Natural killer cell (primary cell): ENCODE measurements around the gene C15orf62. TPM values are rescaled to one million over a fixed set of nuclear protein-coding genes. Genes with fewer than 3 reads are reported as not detected.

Experiments
- ATAC-seq, 3 donors: fragments of 150-1000 bp in 2 of 3; fragments of 200-7000 bp in 1 of 3; cut with Tn5 transposase; 1 replicate in 1 of 3; 2 replicates in 2 of 3; pipeline ENCODE4 v1.10.0; 2021; ENCODE audit warnings: mild to moderate bottlenecking in 2 of 3, moderate library complexity in 2 of 3
- DNase-seq, 2 donors: peaks; one replicate each; pipeline versions ENCODE4 v3.0.0 to v3.0.0-alpha.2; 2013 to 2021; ENCODE audit warnings: mixed read lengths in 1 of 2
- H3K27ac ChIP-seq: one replicate; pipeline ENCODE4 v1.5.1; 2013; ENCODE audit warnings: mild to moderate bottlenecking, low read length
- H3K27me3 ChIP-seq: one replicate; pipeline ENCODE4 v1.6.1; 2013; ENCODE audit warnings: low read length; ENCODE audit not compliant: control insufficient read depth, insufficient read depth
- H3K36me3 ChIP-seq: one replicate; pipeline ENCODE4 v1.6.1; 2013; ENCODE audit warnings: low read length; ENCODE audit not compliant: control insufficient read depth, insufficient read depth
- H3K4me1 ChIP-seq: one replicate; pipeline ENCODE4 v1.6.1; 2013; ENCODE audit warnings: low read length; ENCODE audit not compliant: control insufficient read depth, insufficient read depth
- H3K4me3 ChIP-seq: one replicate; pipeline ENCODE4 v1.5.1; 2013; ENCODE audit warnings: low read length
- H3K9me3 ChIP-seq: one replicate; pipeline ENCODE4 v1.6.1; 2013; ENCODE audit warnings: low read length; ENCODE audit not compliant: control insufficient read depth, insufficient read depth
- H3K27ac Mint-ChIP-seq, 2 donors: one replicate each; pipeline ENCODE4 v1.8.0; 2022; ENCODE audit warnings: mild to moderate bottlenecking in 2 of 2, mixed read lengths in 2 of 2, moderate library complexity in 1 of 2
- H3K27me3 Mint-ChIP-seq, 2 donors: one replicate each; pipeline ENCODE4 v1.8.0; 2022; ENCODE audit warnings: low read depth in 2 of 2, mixed read lengths in 2 of 2
- H3K36me3 Mint-ChIP-seq: one replicate; pipeline ENCODE4 v1.8.0; 2022; ENCODE audit warnings: mixed read lengths
- H3K4me1 Mint-ChIP-seq, 2 donors: one replicate each; pipeline ENCODE4 v1.8.0; 2022; ENCODE audit warnings: mixed read lengths in 2 of 2
- H3K4me3 Mint-ChIP-seq: one replicate; pipeline ENCODE4 v1.8.0; 2022; ENCODE audit warnings: mild to moderate bottlenecking, moderate library complexity, mixed read lengths
- H3K9me3 Mint-ChIP-seq, 2 donors: one replicate each; pipeline ENCODE4 v1.8.0; 2022; ENCODE audit warnings: mixed read lengths in 2 of 2
- WGBS: methylation state at CpG from one replicate; pipeline ENCODE4 v1.1.7; 2013; ENCODE audit warnings: missing lambda C conversion rate; ENCODE audit not compliant: insufficient coverage; 5-methylcytosine and 5-hydroxymethylcytosine counted together
- intact Hi-C: fragments of 100-400 bp; cut with micrococcal nuclease; formaldehyde crosslinking; loops from one replicate; pipeline ENCODE4 v1.14.2; 2022
- total RNA-seq, 4 donors: library from RNA; stranded (reverse); fragments of 120-200 nt in 1 of 4; gene quantifications; one replicate each; pipeline versions ENCODE4 v1.2.3 to v1.2.4, GENCODE V29; 2013 to 2022
- TF ChIP-seq, protein P1 (sequence below): fragments of 200-600 bp; IDR thresholded peaks from one replicate; pipeline ENCODE4 v1.8.0; 2022; ENCODE audit warnings: antibody characterized with exemption

C15orf62 gene
- total RNA-seq, 3 donors from 2014 or later (not counting 1 experiment from before 2014, with no cell fraction given), result 0.64 to 1.4 (median 0.80) TPM

DNA sequence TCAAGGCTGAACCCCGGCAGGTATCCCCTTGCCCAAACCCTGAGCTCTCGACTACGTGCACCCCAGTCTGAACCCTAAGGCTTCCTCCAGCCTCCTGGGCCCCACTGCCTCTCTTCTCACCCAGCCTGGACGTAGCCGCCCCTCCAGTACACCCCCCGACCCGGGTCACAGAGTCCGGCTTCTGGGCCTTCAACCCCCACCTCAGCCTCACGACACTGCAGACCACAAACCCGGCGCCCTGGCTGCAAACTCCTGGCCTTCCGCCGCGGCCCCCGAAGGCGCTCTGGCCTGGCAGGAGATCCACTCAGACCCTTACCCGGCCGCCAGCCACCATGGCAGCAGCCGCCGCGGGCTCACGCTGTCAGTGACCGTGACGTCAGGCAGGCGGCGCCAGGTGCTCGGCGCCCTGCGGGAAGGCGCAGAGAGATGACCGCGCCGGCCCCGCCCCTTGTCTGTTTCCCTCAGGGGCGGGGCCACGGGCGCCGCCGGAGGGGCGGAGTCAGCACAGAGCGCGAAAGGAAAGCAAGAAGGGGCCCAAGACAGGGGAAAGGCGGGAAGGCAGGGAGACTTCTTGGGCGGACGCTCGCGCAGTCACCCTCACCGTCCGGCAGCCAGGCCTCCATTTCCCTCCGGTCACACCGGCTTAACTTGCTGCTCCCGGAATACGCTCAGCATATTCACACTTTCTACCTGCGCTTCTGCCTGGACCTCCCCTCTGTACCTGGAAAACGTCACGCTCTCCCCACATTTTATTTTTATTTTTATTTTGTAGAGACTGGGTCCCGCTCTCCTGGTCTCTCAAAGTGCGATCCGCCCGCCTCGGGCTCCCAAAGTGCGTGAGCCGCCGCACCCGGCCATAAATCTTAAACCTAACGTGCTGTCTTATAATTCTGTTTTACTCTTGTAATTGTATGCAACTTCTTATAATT lies 14.6 kb upstream of the C15orf62 start, which contains the start of gene RMDN3:
Gene RMDN3, minus strand, starts transcription at position 372 of the 929 bp plus-strand sequence. CDS start 471 bp downstream, outside the sequence.
- no peaks in the 10 kb centered on the region for H3K36me3 Mint-ChIP-seq

DNA sequence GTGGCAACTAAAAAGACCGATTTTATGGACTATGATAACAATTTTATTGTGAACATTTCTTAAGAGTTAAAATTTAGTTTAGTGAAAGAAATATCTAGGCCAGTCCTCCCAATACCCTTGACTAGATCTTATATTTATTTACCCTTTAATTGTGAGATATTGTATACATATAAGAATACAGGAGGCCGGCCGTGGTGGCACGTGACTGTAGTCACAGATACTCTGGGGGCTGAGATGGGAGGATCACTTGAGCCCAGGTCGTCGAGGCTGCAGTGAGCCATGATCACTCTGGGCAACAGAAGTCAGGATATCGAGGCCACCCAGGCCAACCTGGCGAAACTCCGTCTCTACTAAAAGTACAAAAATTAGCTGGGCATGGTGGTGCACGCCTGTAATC lies 14.0 kb upstream of the C15orf62 start:
- H3K27me3 ChIP-seq, result no peaks in the 10 kb centered on the region
- peaks cover 39 to 46% of the 10 kb centered on the region in 2 donors for H3K4me1 Mint-ChIP-seq
- peak overlapping the region; percentile 90 for H3K27ac ChIP-seq
- DNase-seq (no peak), ATAC-seq (no peak)
- no peaks in the 10 kb centered on the region for H3K9me3 ChIP-seq
- TF ChIP-seq, protein P1, sequence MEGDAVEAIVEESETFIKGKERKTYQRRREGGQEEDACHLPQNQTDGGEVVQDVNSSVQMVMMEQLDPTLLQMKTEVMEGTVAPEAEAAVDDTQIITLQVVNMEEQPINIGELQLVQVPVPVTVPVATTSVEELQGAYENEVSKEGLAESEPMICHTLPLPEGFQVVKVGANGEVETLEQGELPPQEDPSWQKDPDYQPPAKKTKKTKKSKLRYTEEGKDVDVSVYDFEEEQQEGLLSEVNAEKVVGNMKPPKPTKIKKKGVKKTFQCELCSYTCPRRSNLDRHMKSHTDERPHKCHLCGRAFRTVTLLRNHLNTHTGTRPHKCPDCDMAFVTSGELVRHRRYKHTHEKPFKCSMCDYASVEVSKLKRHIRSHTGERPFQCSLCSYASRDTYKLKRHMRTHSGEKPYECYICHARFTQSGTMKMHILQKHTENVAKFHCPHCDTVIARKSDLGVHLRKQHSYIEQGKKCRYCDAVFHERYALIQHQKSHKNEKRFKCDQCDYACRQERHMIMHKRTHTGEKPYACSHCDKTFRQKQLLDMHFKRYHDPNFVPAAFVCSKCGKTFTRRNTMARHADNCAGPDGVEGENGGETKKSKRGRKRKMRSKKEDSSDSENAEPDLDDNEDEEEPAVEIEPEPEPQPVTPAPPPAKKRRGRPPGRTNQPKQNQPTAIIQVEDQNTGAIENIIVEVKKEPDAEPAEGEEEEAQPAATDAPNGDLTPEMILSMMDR, result no peak
- H3K4me1 ChIP-seq, result peaks cover 40% of the 10 kb centered on the region
- WGBS, result 83% methylated on average over 9 of the region's 10 CpGs
- peak overlapping the region; percentile 97 for H3K4me3 ChIP-seq
- H3K9me3 Mint-ChIP-seq, result no peaks in the 10 kb centered on the region
- no peaks in the 10 kb centered on the region for H3K36me3 Mint-ChIP-seq
- peak overlapping the region; percentile 98 for H3K27ac Mint-ChIP-seq
- H3K27me3 Mint-ChIP-seq, result no peaks in the 10 kb centered on the region
- H3K4me3 Mint-ChIP-seq, result peak overlapping the region; percentile 99
- intact Hi-C loops, result loop anchor here (1.0 to 2.0 kb wide), 5 partner anchors 7 to 187 kb away; partner anchors contain the start of genes DNAJC17, RPUSD2 and ZFYVE19
- peaks cover 14% of the 10 kb centered on the region for H3K36me3 ChIP-seq

More for the DNA sequence above, 14.6 kb upstream of the C15orf62 start, which contains the start of gene RMDN3:
- Histone ChIP-seq H3K4me1 (peaks cover 43% of the 10 kb centered on the region), H3K27ac (peak within 1 kb of the TSS; percentile 90), H3K27me3 (no peaks in the 10 kb centered on the region), H3K4me3 (peak within 1 kb of the TSS; percentile 97), H3K36me3 (peaks cover 19% of the 10 kb centered on the region), H3K9me3 (no peaks in the 10 kb centered on the region)
- peak; percentile 88 to 96 (median 90) for ATAC-seq
- intact Hi-C loops, result loop anchor here (1.0 to 2.0 kb wide), 6 partner anchors 8 to 186 kb away; partner anchors contain the start of genes DNAJC17, RPUSD2 and ZFYVE19
- TF ChIP-seq, protein P1, result no peak
- WGBS, result under 1% methylated on average over 63 of the region's 66 CpGs
- peaks cover 39 to 46% of the 10 kb centered on the region in 2 donors for H3K4me1 Mint-ChIP-seq
- peak; percentile 95 to 97 for DNase-seq
- peak within 1 kb of the TSS; percentile 99 for H3K4me3 Mint-ChIP-seq
- peak within 1 kb of the TSS; percentile 98 for H3K27ac Mint-ChIP-seq
- H3K9me3 Mint-ChIP-seq, result no peaks in the 10 kb centered on the region
- no peaks in the 10 kb centered on the region for H3K27me3 Mint-ChIP-seq

DNA sequence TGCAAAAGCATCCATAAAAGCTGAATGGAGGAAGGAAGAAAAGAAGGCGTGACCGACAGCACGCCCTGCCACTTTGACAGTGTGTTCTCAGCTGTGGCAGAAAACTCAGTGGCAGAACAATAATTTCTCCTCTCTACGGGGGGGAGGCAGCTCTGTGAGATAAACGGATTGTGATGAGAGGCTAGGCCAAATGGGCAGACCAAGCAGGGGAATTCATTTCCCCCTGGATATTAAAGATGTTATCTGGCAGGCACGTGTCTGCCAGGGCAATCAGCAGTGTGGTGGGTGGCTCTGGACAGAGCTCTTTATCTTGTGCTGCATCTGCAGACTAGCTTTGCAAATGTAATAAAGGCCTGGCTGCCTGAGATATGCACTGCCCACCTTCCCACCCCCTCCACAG lies 12.8 kb upstream of the C15orf62 start:
- Histone ChIP-seq H3K4me3 (no peak overlapping the region), H3K36me3 (peaks cover 3% of the 10 kb centered on the region), H3K27ac (no peak overlapping the region), H3K27me3 (no peaks in the 10 kb centered on the region), H3K9me3 (no peaks in the 10 kb centered on the region), H3K4me1 (peaks cover 32% of the 10 kb centered on the region)
- H3K36me3 Mint-ChIP-seq, result no peaks in the 10 kb centered on the region
- TF ChIP-seq, protein P1, result no peak
- no peak for ATAC-seq
- WGBS, result 59% methylated on average over 6 of the region's 6 CpGs
- no peaks in the 10 kb centered on the region for H3K27me3 Mint-ChIP-seq
- H3K9me3 Mint-ChIP-seq, result no peaks in the 10 kb centered on the region
- H3K4me3 Mint-ChIP-seq, result peak overlapping the region; percentile 47
- H3K27ac Mint-ChIP-seq, result peak overlapping the region in 1 of 2 donors; percentile 60
- intact Hi-C loops, result no loop called here
- peaks cover 32 to 38% of the 10 kb centered on the region in 2 donors for H3K4me1 Mint-ChIP-seq
- no peak for DNase-seq
